GM10847 (cell line): ENCODE results near the gene PHYHD1.

Source experiments
- POLR2A ChIP-seq: IDR thresholded peaks from 2 replicates; pipeline ENCODE4 v1.6.1; 2011; ENCODE audit not compliant: insufficient read length; ENCODE audit errors: extremely low read depth

The PHYHD1 gene

GRCh38 chr9:128929560-128929959 is 8.8 kb downstream of the PHYHD1 start:
- TF ChIP-seq POLR2A = no peak

GRCh38 chr9:128933731-128934130 is 12.9 kb downstream of the PHYHD1 start:
- no peak for TF ChIP-seq POLR2A

GRCh38 chr9:128936171-128936865 is 15.5 kb downstream of the PHYHD1 start:
- TF ChIP-seq POLR2A = no peak

- TF ChIP-seq POLR2A = no peak
Observed at GRCh38 chr9:128937310-128938165, 16.8 kb downstream of the PHYHD1 start.

DNA sequence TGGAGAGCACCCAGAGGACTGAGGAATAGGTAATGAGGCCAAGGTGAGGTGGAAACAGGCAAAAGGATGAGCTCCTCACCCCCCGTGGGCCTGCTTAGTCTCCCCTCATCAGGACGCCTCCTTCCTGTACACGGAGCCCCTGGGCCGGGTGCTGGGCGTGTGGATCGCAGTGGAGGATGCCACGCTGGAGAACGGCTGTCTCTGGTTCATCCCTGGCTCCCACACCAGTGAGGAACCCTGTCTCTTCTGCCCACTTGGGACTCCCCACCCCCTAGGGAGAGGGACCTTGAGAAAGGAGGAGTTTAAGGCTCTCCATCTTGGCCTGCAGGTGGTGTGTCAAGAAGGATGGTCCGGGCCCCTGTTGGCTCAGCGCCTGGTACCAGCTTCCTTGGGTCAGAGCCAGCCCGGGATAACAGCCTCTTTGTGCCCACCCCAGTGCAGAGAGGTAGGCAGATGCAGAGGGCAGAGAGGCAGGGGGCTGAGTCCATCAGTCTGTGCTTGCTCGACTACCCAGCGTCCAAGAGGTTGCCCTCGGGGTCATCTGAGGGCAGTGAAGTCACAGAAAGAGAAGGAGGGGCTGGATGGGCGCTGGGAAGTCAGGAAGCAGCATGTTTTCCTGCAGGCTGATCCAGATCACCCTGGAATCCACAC is 19.6 kb downstream of the PHYHD1 start:
- no peak for TF ChIP-seq POLR2A

GRCh38 chr9:128940946-128941755 is 20.4 kb downstream of the PHYHD1 start:
- no peak for TF ChIP-seq POLR2A

- TF ChIP-seq POLR2A = no peak
Observed at GRCh38 chr9:128943832-128944620, 23.2 kb downstream of the PHYHD1 start.

GRCh38 chr9:128945798-128946501 is 25.2 kb downstream of the PHYHD1 start:
- no peak for TF ChIP-seq POLR2A

DNA sequence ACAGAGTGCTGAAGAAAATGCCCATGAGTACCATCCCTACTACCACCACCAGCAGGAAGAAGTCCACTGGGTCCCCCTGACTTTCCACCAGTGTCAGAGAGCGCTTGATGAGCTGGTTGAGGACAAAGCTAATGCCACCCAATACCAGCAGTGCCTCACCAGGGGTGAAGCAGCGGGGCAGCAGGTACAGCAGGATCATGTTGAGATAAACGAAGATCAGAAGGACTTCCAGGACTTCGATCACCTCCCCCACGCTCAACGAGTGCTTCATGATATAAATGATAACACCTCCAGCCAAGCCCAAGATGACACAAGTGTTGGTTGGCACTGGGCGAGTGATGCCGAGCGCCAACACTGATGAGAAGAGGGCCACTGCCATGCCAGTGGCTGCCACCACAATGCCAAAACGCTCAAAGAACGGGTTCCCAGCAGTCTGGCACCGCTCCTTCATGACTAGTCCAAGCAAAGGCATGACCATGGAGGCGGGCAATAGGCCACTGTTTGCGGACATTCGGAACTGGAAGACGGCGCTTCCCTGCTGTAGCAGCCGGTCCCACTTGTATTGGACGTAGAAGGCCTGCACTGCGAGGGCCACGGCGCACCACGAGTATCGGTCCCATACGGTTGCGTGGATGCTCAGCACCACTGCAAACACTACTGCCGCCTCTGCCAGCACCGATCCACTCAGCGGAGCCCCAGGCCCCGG is 25.9 kb downstream of the PHYHD1 start:
- no peak for TF ChIP-seq POLR2A

GRCh38 chr9:128947277-128947526 is 26.4 kb downstream of the PHYHD1 start:
- no peak for TF ChIP-seq POLR2A

DNA sequence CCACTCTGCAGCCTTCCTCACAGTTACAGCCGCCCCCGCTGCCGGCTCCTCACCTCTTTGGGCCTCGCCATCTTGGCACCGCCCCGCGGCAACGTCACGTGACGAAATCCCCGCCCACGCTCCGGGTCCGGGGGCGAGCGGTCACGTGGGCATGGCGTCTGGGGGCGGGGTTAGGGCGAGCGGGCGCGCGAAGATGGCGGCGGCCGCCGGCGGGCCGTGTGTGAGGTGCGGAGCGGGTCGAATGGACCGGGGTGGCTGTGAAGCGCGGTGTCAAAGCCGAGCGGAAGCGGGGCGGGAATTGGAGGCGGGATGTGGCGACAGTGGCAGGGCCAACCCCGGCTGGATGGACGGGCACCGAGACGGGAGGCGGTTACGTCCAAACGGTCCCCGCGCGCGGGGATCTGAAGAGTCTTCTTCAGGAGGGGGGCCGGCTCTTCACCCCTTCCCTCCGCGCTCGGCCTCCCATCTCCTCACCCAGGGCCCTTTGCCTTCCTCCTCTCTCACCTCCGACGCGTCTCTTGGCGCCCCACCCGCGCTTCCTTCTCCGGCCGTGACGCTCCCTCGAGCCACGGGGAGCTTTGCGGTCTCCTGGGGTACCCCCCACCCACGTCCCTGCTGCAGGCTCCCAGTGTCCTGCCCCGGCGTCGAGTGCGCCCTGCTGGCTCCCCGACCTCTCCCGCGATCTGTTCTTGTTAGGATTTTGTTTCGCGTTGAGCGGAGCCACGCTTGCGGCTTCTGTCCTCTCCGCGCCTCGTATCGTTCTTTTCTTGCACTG is 26.9 kb downstream of the PHYHD1 start, which contains the start of the genes DOLK and NUP188:
DOLK (minus strand) TSS at position 77 of the 775 bp plus-strand sequence. CDS start 300 bp downstream, outside the sequence.
NUP188 (plus strand) TSS at position 173 of the 775 bp plus-strand sequence; CDS start at position 194, 21 bp downstream.
- TF ChIP-seq POLR2A = peak; percentile 98

DNA sequence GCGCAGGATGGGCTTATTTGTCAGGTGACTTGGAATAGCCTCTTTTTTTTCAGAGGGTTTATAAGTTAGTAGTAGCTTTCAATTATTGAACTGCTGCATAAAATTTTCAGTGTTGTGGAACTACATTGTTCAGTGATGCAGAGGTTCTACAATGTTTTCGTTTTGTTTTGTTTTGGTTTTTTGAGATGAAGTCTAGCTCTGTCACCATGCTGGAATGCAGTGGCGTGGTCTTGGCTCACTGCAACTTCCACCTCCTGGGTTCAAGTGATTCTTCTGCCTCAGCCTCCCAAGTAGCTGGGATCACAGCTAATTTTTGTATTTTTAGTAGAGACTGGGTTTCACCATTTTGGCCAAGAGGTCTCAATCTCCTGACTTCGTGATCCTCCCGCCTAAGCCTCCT is 48.7 kb downstream of the PHYHD1 start:
- no peak for TF ChIP-seq POLR2A

GRCh38 chr9:128972956-128973355 is 52.2 kb downstream of the PHYHD1 start:
- TF ChIP-seq POLR2A = no peak

GRCh38 chr9:128979111-128979510 is 58.3 kb downstream of the PHYHD1 start:
- TF ChIP-seq POLR2A = no peak
